Transverse colon (tissue), 4 donors: ENCODE data around the gene WDR26. TPM values are rescaled to one million over a fixed set of nuclear protein-coding genes. Genes with fewer than 3 reads are reported as not detected.
"Not testable (repeated sequence)": the region's sequence is repeated elsewhere in the genome, so short reads cannot be mapped to it uniquely, and the experiment has no call there.

Source experiments
- DNase-seq: peaks from one replicate; pipeline ENCODE4 v3.0.0-alpha.2; 2019
- H3K27ac ChIP-seq, 4 donors: fragments of 200-600 bp; sonication (generic); 2 replicates each; pipeline ENCODE4 v1.5.1; 2016 to 2018; ENCODE audit warnings: inconsistent platforms in 4 of 4
- H3K27me3 ChIP-seq: fragments of 200-600 bp; sonication (generic); 2 replicates; pipeline ENCODE4 v1.5.1; 2017; ENCODE audit warnings: inconsistent platforms
- H3K36me3 ChIP-seq, 4 donors: fragments of 200-600 bp; sonication (generic); 2 replicates each; pipeline ENCODE4 v1.5.1; 2017 to 2019; ENCODE audit warnings: inconsistent platforms in 4 of 4
- H3K4me1 ChIP-seq, 4 donors: fragments of 200-600 bp; sonication (generic); 2 replicates each; pipeline ENCODE4 v1.5.1; 2017 to 2020; ENCODE audit warnings: inconsistent platforms in 4 of 4
- H3K4me3 ChIP-seq, 4 donors: fragments of 200-600 bp; sonication (generic); 1 replicate in 1 of 4; 2 replicates in 3 of 4; pipeline versions ENCODE4 v1.5.1 to v1.6.1; 2017 to 2019; ENCODE audit warnings: inconsistent platforms in 4 of 4
- H3K9me3 ChIP-seq, 2 donors: fragments of 200-600 bp; sonication (generic); 2 replicates each; pipeline ENCODE4 v1.5.1; 2017 to 2019; ENCODE audit warnings: inconsistent platforms in 2 of 2
- EP300 ChIP-seq: sonication (generic); formaldehyde crosslinking; IDR thresholded peaks from one replicate; pipeline ENCODE4 v1.6.1; 2017; ENCODE audit warnings: antibody characterized with exemption, low read depth
- POLR2A ChIP-seq: fragments of 450-650 bp; IDR thresholded peaks from one replicate; pipeline ENCODE4 v1.6.1; 2016; ENCODE audit warnings: antibody characterized with exemption, mild to moderate bottlenecking, moderate library complexity
- POLR2AphosphoS5 ChIP-seq, 3 donors: sonication (generic); formaldehyde crosslinking; IDR thresholded peaks; one replicate each; pipeline ENCODE4 v1.6.1; 2016; ENCODE audit warnings: antibody characterized with exemption in 3 of 3
- WGBS, 2 donors: methylation state at CpG; one replicate each; pipeline ENCODE4 v1.1.5; 2018; ENCODE audit warnings: low coverage in 1 of 2; 5-methylcytosine and 5-hydroxymethylcytosine counted together
- in situ Hi-C, 4 donors: fragments of 200-750 bp; cut with MboI; loops; one replicate each; pipeline versions ENCODE4 v1.15.0 to v1.15.1; 2017; ENCODE audit warnings: low sequenced_read_pairs in 3 of 4, low pct_ligation_motif_present in 1 of 4, low pct_unique_long_range_greater_than_20kb in 1 of 4
- intact Hi-C: fragments of 100-400 bp; cut with DNase I; formaldehyde crosslinking; loops from one replicate; pipeline ENCODE4 v1.15.1; 2023; ENCODE audit warnings: low total_unique reads
- total RNA-seq, 4 donors: library from RNA; depleted of rRNA; stranded (reverse); fragments of >200 nt; gene quantifications; one replicate each; pipeline ENCODE4 v1.1.0, GENCODE V29; 2016
- TF ChIP-seq, protein P1 (sequence below), 5 experiments: fragments of 200-600 bp in 3 of 5; fragments of 450-650 bp in 2 of 5; sonication (generic) in 3 of 5; IDR thresholded peaks; 1 replicate in 2 of 5; 2 replicates in 3 of 5; pipeline ENCODE4 v1.5.1; 2016 to 2017; ENCODE audit warnings: antibody characterized with exemption in 5 of 5, inconsistent platforms in 3 of 5, mild to moderate bottlenecking in 2 of 5, moderate library complexity in 1 of 5

The WDR26 gene
- 100 to 1,000 TPM in 3 of 4 donors, 10 to 100 TPM in 1; 77.4 to 127 (median 109) TPM for total RNA-seq

DNA sequence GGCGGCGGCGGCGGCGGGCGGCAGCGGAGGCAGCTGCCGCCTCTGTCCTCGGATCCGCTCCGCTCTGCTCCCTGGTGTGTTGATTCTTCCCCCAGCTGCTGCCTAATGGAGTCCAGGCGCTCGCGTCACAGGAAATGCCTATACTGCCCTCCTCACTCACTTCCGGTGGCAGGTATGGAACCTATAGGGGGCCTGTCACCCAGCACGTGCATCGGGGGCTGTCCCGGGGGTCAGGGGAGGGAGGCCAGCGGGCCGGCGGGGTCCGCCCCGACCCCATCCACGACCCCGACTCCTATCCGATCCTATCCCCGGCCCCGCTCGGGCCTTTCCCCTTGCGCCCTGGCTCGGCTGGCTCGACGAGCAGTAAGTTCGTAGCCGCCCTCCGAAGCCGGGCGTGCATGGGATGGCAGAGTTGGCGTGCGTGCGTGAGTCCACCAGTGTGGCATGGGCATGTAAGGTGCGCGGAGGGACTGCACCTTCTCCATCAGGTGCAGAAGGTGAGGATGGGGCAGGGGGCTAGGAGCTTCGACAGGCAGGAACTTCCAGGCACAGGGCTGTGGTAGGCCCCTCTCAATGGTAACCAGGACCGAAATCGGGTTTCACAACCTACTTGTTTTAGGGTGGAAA, at the start of gene WDR26:
Gene WDR26, minus strand, starts transcription at position 107 of the 627 bp plus-strand sequence.
- Histone ChIP-seq H3K4me1 (peaks cover 22 to 49% (median 43%) of the 10 kb centered on the region in 4 donors), H3K36me3 (peaks cover 0 to 7% (median 0%) of the 10 kb centered on the region in 4 donors), H3K27ac (peak within 1 kb of the TSS; percentile 92 to 98 (median 97)), H3K27me3 (no peaks in the 10 kb centered on the region), H3K4me3 (peak within 1 kb of the TSS; percentile 77 to 94 (median 88)), H3K9me3 (no peaks in the 10 kb centered on the region)
- no peak for TF ChIP-seq EP300
- TF ChIP-seq, protein P1, sequence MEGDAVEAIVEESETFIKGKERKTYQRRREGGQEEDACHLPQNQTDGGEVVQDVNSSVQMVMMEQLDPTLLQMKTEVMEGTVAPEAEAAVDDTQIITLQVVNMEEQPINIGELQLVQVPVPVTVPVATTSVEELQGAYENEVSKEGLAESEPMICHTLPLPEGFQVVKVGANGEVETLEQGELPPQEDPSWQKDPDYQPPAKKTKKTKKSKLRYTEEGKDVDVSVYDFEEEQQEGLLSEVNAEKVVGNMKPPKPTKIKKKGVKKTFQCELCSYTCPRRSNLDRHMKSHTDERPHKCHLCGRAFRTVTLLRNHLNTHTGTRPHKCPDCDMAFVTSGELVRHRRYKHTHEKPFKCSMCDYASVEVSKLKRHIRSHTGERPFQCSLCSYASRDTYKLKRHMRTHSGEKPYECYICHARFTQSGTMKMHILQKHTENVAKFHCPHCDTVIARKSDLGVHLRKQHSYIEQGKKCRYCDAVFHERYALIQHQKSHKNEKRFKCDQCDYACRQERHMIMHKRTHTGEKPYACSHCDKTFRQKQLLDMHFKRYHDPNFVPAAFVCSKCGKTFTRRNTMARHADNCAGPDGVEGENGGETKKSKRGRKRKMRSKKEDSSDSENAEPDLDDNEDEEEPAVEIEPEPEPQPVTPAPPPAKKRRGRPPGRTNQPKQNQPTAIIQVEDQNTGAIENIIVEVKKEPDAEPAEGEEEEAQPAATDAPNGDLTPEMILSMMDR (IDR thresholded peaks at IDR 0.05) = peak in 3 of 5 experiments; percentile 20 to 55 (median 40)
- peak; percentile 92 to 95 (median 94) for TF ChIP-seq POLR2AphosphoS5 (IDR thresholded peaks at IDR 0.05)
- peak; percentile 75 for TF ChIP-seq POLR2A
- peak; percentile 87 for DNase-seq
- intact Hi-C loops = loop anchor here (5.0 kb wide), 1 partner anchor 78 kb away; the partner anchor contains the start of gene CNIH4
- 0% methylated on average over 39 of the region's 46 CpGs; no CpG with 5 or more reads in 1 of the 2 donors for WGBS, 2 donors
- in situ Hi-C loops = no loop called here

DNA sequence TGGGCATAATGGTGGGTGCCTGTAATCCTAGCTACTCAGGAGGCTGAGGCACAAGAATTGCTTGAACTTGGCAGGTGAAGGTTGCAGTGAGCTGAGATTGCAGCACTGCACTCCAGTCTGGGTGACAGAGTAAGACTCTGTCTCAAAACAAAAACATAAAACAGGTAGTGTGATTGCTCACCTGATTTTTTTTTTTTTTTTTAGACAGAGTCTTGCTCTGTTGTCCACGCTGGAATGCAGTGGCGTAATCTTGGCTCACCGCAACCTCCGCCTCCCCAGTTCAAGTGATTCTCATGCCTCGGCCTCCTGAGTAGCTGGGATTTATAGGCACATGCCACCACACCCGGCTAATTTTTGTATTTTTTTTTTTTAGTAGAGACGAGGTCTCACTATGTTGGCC, 48.6 kb upstream of the WDR26 start:
- H3K27ac ChIP-seq, H3K27me3 ChIP-seq: not testable (repeated sequence)

DNA sequence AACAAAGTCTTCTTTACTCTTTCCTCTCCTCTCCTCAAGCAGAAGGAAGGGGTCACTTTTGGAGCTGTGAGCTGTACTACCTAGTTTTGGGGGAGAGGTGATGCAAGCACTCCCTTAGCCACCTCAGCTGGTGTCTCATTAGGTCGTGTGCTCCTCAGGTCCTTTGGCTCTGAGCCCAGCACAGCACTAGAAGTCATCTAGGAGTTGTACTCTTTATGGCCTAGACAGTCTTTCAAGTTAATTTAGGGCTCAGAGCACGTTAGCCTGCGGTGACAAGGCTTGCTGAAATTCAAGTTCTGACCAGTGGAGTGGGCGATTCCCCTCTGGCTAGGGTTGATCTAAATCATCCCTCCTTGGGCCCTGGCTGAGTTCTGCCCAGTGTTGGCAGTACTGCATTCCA, 48.0 kb upstream of the WDR26 start:
- no peaks in the 10 kb centered on the region for H3K9me3 ChIP-seq
- H3K4me1 ChIP-seq = no peaks in the 10 kb centered on the region
- H3K27me3 ChIP-seq = no peaks in the 10 kb centered on the region
- no peak overlapping the region for H3K27ac ChIP-seq
- H3K36me3 ChIP-seq = no peaks in the 10 kb centered on the region
- DNase-seq = peak; percentile 55
- no peak overlapping the region for H3K4me3 ChIP-seq
- intact Hi-C loops (no loop called here), in situ Hi-C loops (no loop called here)
- 38% methylated on average over 4 of the region's 4 CpGs; no CpG with 5 or more reads in 1 of the 2 donors for WGBS, 2 donors
- TF ChIP-seq EP300 = no peak
- no peak for TF ChIP-seq POLR2AphosphoS5 (IDR thresholded peaks at IDR 0.05)
- TF ChIP-seq POLR2A = no peak
- TF ChIP-seq, protein P1 (IDR thresholded peaks at IDR 0.05) = no peak

More for the DNA sequence above, 48.6 kb upstream of the WDR26 start:
- DNase-seq, in situ Hi-C loops, H3K36me3 ChIP-seq, H3K4me3 ChIP-seq, intact Hi-C loops, H3K4me1 ChIP-seq, H3K9me3 ChIP-seq: not testable (repeated sequence)
- WGBS, 2 donors = 90 to 95% methylated on average over 4 to 7 of the region's 7 CpGs

DNA sequence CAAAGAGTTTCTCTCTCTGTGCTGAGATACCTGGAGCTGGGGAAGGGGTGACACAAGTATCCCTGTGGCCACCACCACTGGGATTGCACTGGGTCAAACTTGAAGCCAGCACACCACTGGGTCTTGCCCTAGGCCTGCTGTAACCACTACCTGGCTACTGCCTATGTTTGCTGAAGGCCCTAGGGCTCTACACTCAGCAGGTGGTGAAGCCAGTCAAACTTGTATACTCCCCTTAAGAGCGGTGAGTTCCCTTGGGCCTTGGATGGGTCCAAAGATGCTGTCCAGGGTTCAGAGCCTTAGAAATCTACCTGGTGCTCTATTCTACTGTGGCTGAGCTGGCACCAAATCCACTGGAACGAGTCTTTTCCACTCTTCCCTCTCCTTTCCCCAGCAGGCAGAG, 47.0 kb upstream of the WDR26 start:
- DNase-seq = no peak
- H3K36me3 ChIP-seq = no peaks in the 10 kb centered on the region
- 90% methylated on average over 2 of the region's 2 CpGs; no CpG with 5 or more reads in 1 of the 2 donors for WGBS, 2 donors
- intact Hi-C loops (no loop called here), in situ Hi-C loops (no loop called here)
- TF ChIP-seq, protein P1 (IDR thresholded peaks at IDR 0.05) = no peak
- no peak for TF ChIP-seq EP300
- no peaks in the 10 kb centered on the region for H3K4me1 ChIP-seq
- H3K27me3 ChIP-seq = no peaks in the 10 kb centered on the region
- no peak overlapping the region for H3K27ac ChIP-seq
- no peak overlapping the region for H3K4me3 ChIP-seq
- H3K9me3 ChIP-seq = no peaks in the 10 kb centered on the region

- intact Hi-C loops, in situ Hi-C loops, H3K4me3 ChIP-seq, H3K27me3 ChIP-seq, H3K27ac ChIP-seq, H3K4me1 ChIP-seq, DNase-seq, H3K9me3 ChIP-seq, H3K36me3 ChIP-seq: not testable (repeated sequence)
- 80 to 93% methylated on average over 2 to 4 of the region's 4 CpGs for WGBS, 2 donors
Observed at GRCh38 chr1:224480888-224481459, 46.4 kb upstream of the WDR26 start.

GRCh38 chr1:224480200-224480599, 45.6 kb upstream of the WDR26 start:
- DNase-seq, in situ Hi-C loops, H3K9me3 ChIP-seq, intact Hi-C loops, H3K27ac ChIP-seq, H3K36me3 ChIP-seq, H3K4me1 ChIP-seq, H3K4me3 ChIP-seq, H3K27me3 ChIP-seq: not testable (repeated sequence)
- 97% methylated on average over 3 of the region's 3 CpGs; no CpG with 5 or more reads in 1 of the 2 donors for whole genome bisulfite sequencing, 2 donors
